GM19395 (cell line): ENCODE results near the gene FAM81A.
"Not testable (repeated sequence)": the region's sequence is repeated elsewhere in the genome, so short reads cannot be mapped to it uniquely, and the experiment has no call there.

ENCODE experiments used
- ATAC-seq: cut with Tn5 transposase; IDR thresholded peaks from one replicate; pipeline ENCODE4 v1.9.1; 2021; ENCODE audit warnings: mild to moderate bottlenecking, moderate library complexity; ENCODE audit not compliant: unreplicated experiment

The FAM81A gene

GRCh38 chr15:59484399-59484798, 46.4 kb downstream of the FAM81A start:
- ATAC-seq = no peak

- ATAC-seq = no peak
These were observed 47.0 kb downstream of the FAM81A start for GRCh38 chr15:59485036-59485435.

DNA sequence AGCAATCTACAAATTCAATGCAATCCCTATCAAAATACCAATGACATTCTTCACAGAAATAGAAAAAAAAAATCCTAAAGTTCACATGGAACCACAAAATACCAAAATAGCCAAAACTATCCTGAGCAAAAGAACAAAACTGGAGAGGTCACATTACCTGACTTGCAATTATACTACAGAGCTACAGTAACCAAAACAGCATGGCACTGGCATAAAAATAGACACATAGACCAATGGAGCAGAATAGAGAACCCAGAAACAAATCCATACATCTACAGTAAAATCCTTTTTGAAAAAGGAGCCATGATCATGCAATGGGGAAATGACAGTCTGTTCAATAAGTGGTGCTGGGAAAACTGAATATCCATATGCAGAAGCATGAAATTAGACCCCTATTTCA, 51.5 kb downstream of the FAM81A start:
- not testable (repeated sequence) for ATAC-seq

- no peak for ATAC-seq
These were observed 53.1 kb downstream of the FAM81A start for GRCh38 chr15:59491062-59491461.

DNA sequence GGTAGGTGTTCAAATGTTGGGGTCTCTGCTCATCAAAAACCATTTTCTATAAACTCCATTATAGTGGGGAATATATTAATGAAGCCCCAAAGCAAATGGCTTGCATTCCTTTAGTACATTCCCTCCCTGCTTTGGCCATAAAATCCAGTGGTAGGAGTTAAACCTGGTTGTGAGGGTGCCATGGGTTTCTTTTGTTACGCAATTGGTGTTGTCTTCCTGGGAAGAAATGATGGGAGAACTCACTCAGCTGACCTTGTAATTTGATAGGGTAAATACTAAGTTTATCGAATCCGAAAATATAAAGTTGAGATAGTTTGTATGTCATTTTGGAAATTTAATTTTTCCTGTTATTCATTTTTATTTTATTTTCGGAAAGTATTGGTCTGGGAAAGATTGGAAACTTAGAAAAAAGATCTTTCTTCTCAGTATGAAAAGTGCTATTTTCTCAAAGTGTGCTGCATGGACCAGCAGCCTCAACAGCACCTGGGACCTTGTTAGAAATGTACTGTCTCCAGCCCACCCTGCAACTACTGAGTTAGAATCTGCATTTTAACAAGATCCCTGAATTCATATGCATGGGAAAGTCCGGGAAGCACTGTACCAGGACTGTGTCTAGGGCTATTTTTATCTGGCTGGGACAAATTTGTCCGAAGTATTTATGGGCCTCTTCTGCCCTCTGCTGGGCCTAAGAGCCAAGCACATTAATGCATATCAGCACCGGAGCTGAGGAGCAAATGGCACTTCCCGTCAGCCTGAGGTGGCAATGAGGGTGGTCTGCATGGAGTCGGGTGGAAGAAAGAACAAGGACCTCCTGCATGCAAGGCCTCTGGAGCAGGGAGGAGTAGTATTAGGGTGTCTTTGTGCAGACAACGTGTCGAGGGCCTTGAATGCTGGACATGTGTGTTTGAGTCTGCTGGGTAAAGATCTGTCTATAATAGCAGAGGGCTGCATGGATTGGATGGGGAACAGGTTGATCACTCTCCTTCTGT, 54.7 kb downstream of the FAM81A start:
- no peak for ATAC-seq

DNA sequence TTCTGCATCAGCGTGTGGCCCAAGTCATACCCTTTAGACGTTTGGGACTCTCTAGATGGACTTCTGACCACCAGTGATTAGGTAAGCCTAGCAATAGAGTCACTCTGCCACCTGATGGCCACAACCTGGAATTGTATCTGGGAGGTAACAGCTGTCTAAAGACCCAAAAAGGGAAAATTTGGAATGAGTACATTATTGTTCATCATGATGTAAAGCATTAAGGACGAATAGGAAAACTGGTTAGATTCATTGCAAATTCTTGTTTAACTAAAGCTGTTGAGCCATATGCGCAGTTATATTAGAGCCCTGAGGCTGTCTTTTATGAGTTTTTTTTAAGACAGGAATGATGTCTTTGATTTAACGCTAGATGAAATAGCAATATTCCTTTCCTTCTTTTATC, 63.6 kb downstream of the FAM81A start:
- no peak for ATAC-seq

DNA sequence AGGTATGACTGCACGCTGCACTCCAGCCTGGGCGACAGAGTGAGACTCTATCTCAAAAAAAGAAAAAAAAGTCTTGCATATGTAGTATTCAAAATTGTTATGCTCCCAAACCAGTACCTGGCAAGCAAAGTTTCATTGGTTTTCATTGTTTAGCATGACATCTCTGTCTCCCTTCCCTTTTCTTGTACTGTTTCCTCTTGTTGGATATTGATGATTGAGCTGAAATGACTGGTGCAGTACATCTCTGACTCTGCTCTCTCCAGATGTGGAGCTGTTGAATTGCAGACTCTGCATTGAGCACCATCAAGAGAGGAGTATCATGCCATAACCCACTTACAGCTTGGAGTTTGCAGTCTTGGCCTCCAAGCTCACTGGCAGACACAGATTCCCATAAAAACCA, 77.2 kb downstream of the FAM81A start:
- ATAC-seq = no peak

GRCh38 chr15:59516655-59517461, 78.9 kb downstream of the FAM81A start:
- ATAC-seq = peak; percentile 66

DNA sequence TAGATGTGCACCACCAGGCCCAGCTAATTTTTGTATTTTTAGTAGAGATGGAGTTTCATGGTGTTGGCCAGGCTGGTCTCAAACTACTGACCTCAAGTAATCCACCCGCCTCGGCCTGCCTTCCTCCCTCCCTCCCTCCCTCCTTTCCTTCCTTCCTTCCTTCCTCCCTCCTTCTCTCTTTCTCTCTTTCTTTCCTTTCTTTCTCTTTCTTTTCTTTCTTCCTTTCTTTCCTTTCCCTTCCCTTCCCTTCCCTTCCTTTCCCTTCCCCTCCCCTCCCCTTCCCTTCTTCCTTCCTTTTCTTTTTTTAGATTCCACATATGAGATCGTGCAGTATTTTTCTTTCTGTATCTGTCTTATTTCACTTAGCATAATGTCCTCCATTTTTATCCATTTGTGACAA, 81.3 kb downstream of the FAM81A start:
- ATAC-seq = no peak

DNA sequence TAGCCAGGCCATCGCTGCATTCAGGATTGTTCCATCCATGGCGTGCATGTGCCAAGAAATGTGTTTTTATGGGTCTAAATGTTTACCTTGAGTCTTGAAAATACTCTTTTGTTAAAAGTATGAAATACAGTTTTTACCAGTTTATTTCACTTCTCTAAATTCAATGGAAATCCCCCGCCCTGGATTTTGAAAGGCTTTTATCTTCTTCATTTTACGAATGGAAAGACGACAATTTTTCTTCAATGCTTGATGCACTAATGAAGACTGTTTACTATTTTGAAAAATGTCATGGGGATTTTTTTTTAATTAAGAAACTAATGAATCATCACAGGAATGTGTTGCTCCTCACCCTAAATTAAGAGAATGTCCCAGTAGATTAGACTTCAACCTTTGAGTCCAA, 83.5 kb downstream of the FAM81A start:
- ATAC-seq = no peak

- no peak for ATAC-seq
These were observed 85.0 kb downstream of the FAM81A start for GRCh38 chr15:59522988-59523461.

DNA sequence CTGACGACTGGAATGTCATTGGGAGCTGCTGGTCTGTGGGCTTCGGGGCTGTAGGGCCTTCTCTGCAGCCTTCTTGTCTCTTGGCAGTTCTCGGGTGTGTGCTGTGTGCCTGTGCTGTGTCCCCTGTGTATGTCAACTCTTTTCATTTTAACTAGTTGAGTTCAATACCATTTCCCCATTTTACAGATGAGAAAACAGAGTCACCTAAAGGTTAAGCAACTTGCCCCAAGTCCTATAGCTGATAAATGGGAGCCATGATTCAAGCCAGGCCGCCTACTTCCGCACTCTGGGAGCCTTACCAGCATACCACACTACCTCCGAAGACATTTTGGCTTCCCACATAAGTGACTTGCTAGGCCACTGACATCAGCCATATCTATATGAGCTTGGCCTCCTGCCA, 85.7 kb downstream of the FAM81A start:
- no peak for ATAC-seq

DNA sequence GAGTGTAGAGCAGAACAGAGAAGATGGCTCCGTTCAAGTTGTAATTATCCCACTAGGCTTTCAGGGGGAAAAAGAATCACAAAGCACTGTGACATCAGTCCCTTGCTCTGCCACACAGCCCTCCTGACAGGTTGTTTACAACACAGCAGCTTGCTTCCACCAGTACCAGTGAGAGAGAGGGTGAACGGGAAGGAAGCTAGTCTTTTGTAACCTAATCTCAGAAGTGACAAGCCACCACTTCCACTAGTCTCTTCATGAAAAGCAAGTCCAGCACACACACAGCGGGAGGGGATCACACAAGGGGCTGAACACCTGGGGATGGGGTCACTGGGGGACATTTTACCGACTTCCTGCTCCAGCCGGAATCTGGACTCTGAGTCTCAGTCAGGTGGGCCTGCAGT, 86.3 kb downstream of the FAM81A start:
- no peak for ATAC-seq

DNA sequence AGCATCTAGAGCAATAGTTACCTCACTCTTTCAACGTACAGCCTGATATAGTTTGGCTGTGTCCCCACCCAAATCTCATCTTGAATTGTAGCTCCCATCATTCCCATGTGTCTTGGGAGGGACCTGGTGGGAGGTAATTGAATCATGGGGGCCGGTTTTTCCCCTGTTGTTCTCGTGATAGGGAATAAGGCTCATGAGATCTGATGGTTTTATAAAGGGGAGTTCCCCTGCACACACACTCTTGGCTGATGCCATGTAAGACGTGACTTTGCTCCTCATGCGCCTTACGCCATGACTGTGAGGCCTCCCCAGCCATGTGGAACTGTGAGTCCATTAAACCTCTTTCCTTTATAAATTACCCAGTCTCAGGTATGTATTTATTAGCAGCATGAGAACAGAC, 88.5 kb downstream of the FAM81A start:
- ATAC-seq = not testable (repeated sequence)

GRCh38 chr15:59528429-59528828, 90.4 kb downstream of the FAM81A start:
- no peak for ATAC-seq

GRCh38 chr15:59528961-59529402, 91.0 kb downstream of the FAM81A start:
- no peak for ATAC-seq

GRCh38 chr15:59531066-59531675, 93.2 kb downstream of the FAM81A start:
- no peak for ATAC-seq

DNA sequence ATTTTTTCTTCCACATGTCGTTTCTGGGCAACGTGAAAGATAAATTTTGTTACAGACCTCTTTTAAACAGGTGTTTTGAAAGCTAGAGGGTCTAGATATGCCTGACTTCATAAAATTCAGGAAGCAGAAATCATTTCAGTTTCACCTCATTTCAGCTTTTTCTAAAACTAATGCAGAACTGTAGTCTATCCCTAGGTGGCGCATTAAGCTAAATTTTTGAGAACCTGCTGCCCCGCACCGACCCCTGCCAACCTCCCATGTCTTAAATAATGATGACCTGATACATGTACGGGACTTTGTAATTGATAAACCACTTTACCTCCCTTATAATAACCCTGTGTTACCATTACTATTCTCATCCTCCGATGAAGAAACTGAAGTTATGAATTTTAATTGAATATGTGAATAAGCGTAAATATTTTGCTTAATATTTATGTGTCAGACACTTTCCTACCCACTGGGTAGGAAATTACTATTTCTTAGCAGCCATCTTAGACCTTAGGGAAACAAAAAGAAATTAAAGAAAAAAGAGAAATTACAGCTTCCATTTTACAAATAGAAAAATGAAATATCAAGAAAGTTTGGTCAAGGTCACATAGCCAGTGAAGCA, 94.9 kb downstream of the FAM81A start:
- ATAC-seq = no peak

GRCh38 chr15:59536553-59536952, 98.6 kb downstream of the FAM81A start:
- no peak for ATAC-seq

DNA sequence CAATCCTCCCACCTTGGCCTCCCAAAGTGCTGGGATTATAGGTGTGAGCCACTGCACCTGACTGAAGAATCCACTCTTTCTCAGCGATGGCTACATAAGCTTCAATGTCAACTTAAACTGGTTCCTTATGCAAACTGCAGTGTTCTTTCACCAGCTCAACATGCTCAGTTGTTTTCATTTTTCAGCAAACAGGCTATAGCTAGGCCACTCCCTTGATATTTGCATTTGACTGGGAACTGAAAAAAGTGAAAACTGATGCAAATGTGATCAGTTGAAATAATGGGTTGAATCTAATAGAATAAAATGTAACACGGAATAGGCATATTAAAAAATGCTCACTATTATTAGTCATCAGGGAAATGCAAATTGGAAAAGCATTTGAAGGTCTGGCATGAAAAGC, 99.4 kb downstream of the FAM81A start:
- no peak for ATAC-seq

- no peak for ATAC-seq
These were observed 100.5 kb downstream of the FAM81A start for GRCh38 chr15:59538494-59538893.
